Measurements from ENCODE around the gene MEIOB. TPM values are rescaled to one million over a fixed set of nuclear protein-coding genes. Genes with fewer than 3 reads are reported as not detected.

The MEIOB gene
- total and polyA plus RNA-seq, 4 donors, result 0.21 to 0.28 TPM; not detected in 2

GRCh38 chr16:1790611-1791255 is 81.2 kb downstream of the MEIOB start:
- Histone ChIP-seq H3K4me3 (no peak overlapping the region), H3K9me3 (ENCODE audit: control insufficient read depth in 4 of 4, insufficient read depth in 3 of 4, low read length in 3 of 4) (peaks cover 0 to 3% (median 0%) of the 10 kb centered on the region in 4 donors), H3K36me3 (ENCODE audit: control insufficient read depth in 4 of 4, insufficient read depth in 4 of 4, low read length in 4 of 4) (peaks cover 0 to 61% (median 0%) of the 10 kb centered on the region in 4 donors), H3K27ac (ENCODE audit: low read depth in 1 of 2, low read length in 1 of 2) (no peak overlapping the region), H3K27me3 (ENCODE audit: control insufficient read depth in 3 of 3, insufficient read depth in 3 of 3, low read length in 2 of 3) (no peaks in the 10 kb centered on the region), H3K9ac (ENCODE audit: insufficient read depth in 1 of 2, low read length in 2 of 2) (no peak overlapping the region), H3K4me1 (ENCODE audit: control insufficient read depth in 5 of 5, insufficient read depth in 5 of 5, low read length in 5 of 5) (peaks cover 0 to 12% (median 0%) of the 10 kb centered on the region in 5 donors)
- DNase-seq (peak in 1 of 3 donors; percentile 9), ATAC-seq (ENCODE audit: insufficient read depth, low FRiP score) (no peak)
- TF ChIP-seq CTCF (IDR thresholded peaks at IDR 0.05; ENCODE audit: control extremely low read depth, extremely low read depth), result no peak
- WGBS, 2 donors, result 93 to 95% methylated on average over 38 to 44 of the region's 44 CpGs

DNA sequence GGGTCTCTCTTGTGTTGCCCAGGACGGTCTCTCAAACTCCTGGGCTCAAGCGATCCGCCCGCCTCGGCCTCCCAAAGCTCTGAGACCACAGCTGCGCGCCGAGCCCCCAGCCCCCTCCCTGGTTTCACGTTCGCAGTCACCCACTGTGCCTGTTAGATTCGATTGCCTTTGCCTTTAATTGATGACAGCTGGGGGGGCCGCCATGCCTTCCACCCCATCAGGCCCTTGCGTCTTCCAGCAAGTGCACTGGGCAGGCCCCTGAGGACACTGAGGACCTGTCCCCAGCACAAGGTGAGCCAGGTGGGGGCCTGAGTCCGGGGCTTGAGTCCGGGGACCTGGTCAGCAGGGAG is 81.7 kb downstream of the MEIOB start:
- no peak for ATAC-seq (ENCODE audit: insufficient read depth, low FRiP score)
- Histone ChIP-seq H3K4me3 (no peak overlapping the region), H3K36me3 (ENCODE audit: control insufficient read depth in 4 of 4, insufficient read depth in 4 of 4, low read length in 4 of 4) (peaks cover 0 to 62% (median 0%) of the 10 kb centered on the region in 4 donors), H3K9me3 (ENCODE audit: control insufficient read depth in 4 of 4, insufficient read depth in 3 of 4, low read length in 3 of 4) (peaks cover 0 to 3% (median 0%) of the 10 kb centered on the region in 4 donors), H3K27me3 (ENCODE audit: control insufficient read depth in 3 of 3, insufficient read depth in 3 of 3, low read length in 2 of 3) (no peaks in the 10 kb centered on the region), H3K9ac (ENCODE audit: insufficient read depth in 1 of 2, low read length in 2 of 2) (no peak overlapping the region), H3K27ac (ENCODE audit: low read depth in 1 of 2, low read length in 1 of 2) (no peak overlapping the region), H3K4me1 (ENCODE audit: control insufficient read depth in 5 of 5, insufficient read depth in 5 of 5, low read length in 5 of 5) (peaks cover 0 to 9% (median 0%) of the 10 kb centered on the region in 5 donors)
- no peak for TF ChIP-seq CTCF (IDR thresholded peaks at IDR 0.05; ENCODE audit: control extremely low read depth, extremely low read depth)
- no peak for DNase-seq
- WGBS, 2 donors, result 94 to 97% methylated on average over 15 of the region's 15 CpGs

DNA sequence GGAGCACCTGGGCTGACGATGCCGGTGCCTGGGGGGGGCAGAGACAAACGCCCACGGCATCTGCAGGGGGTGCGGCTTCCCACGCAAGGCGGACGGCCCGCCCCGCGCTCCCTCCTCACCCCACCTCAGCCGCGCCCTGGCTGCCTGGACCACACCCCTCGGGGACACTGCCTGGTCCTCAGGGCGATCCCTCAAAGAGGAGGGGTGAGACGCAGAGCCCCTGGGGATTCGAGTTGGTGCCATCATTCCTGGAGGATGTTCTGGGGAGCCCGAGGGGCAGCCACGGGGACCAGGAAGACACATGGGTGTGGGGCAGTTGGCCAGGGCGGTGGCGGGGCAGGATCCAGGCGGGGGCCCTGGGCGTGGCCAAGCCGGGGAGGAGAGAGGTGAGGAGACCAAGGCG is 82.3 kb downstream of the MEIOB start:
- ATAC-seq (ENCODE audit: insufficient read depth, low FRiP score) (no peak), DNase-seq (no peak)
- Histone ChIP-seq H3K27me3 (ENCODE audit: control insufficient read depth in 3 of 3, insufficient read depth in 3 of 3, low read length in 2 of 3) (no peaks in the 10 kb centered on the region), H3K4me1 (ENCODE audit: control insufficient read depth in 5 of 5, insufficient read depth in 5 of 5, low read length in 5 of 5) (peaks cover 0 to 3% (median 0%) of the 10 kb centered on the region in 5 donors), H3K4me3 (no peak overlapping the region), H3K36me3 (ENCODE audit: control insufficient read depth in 4 of 4, insufficient read depth in 4 of 4, low read length in 4 of 4) (peaks cover 0 to 62% (median 0%) of the 10 kb centered on the region in 4 donors), H3K27ac (ENCODE audit: low read depth in 1 of 2, low read length in 1 of 2) (no peak overlapping the region), H3K9ac (ENCODE audit: insufficient read depth in 1 of 2, low read length in 2 of 2) (no peak overlapping the region), H3K9me3 (ENCODE audit: control insufficient read depth in 4 of 4, insufficient read depth in 3 of 4, low read length in 3 of 4) (peaks cover 0 to 3% (median 0%) of the 10 kb centered on the region in 4 donors)
- no peak for TF ChIP-seq CTCF (IDR thresholded peaks at IDR 0.05; ENCODE audit: control extremely low read depth, extremely low read depth)
- 90 to 91% methylated on average over 16 to 25 of the region's 25 CpGs for WGBS, 2 donors

Measured in lung (tissue), 12 donors.